ENCODE data around the gene ACOD1. TPM values are rescaled to one million over a fixed set of nuclear protein-coding genes. Genes with fewer than 3 reads are reported as not detected.
"Not testable (repeated sequence)": the region's sequence is repeated elsewhere in the genome, so short reads cannot be mapped to it uniquely, and the experiment has no call there.

Gene ACOD1
- polyA plus RNA-seq, 1 of the 3 experiments (the other 2 are of a cell fraction): not detected

DNA sequence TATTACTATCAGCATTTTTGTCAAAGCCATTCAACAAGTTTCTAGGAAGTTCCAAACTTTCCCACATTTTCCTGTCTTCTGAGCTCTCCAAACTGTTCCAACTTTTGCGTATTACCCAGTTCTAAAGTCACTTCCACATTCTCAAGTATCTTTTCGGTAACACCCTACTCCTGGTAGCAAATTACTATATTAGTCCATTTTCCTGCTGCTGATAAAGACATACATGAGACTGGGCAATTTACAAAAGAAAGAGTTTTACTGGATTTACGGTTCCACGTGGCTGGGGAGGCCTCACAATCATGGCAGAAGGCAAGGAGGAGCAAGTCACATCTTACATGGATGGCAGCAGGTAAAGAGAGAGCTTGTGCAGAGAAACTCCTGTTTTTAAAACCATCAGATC is 49.2 kb upstream of the ACOD1 start:
- H3F3A ChIP-seq (replicated peaks; ENCODE audit: insufficient read depth); POLR2A ChIA-PET; DNase-seq; H4K20me1 ChIP-seq (ENCODE audit: insufficient read depth); H3K27ac ChIP-seq (ENCODE audit: low read depth in 2 of 2, low read length in 1 of 2); H3K9me3 ChIP-seq; H3K9me2 ChIP-seq; H3K27me3 ChIP-seq (ENCODE audit: insufficient read depth); H3K9ac ChIP-seq; H3K4me1 ChIP-seq (ENCODE audit: control insufficient read depth in 1 of 2, insufficient read depth in 2 of 2, low read depth in 1 of 2, low read length in 1 of 2); H2AFZ ChIP-seq (ENCODE audit: low read depth); H3K79me2 ChIP-seq (ENCODE audit: insufficient read depth); H3K36me3 ChIP-seq (replicated peaks in 1 of 2; ENCODE audit: control insufficient read depth in 1 of 2, insufficient read depth in 2 of 2, low read length in 1 of 2); H3K4me3 ChIP-seq (ENCODE audit: low read depth in 2 of 2, low read length in 1 of 2); H3K4me2 ChIP-seq: not testable (repeated sequence)
- WGBS (ENCODE audit: low lambda C conversion rate): 57% methylated on average over 4 of the region's 4 CpGs
- CTCF ChIA-PET: interaction anchor here (0.7 to 3.7 kb wide), 4 partner anchors 13 to 1203 kb away, joined by 3 to 20 read pairs (median 10); partner anchors contain the start of gene KCTD12

DNA sequence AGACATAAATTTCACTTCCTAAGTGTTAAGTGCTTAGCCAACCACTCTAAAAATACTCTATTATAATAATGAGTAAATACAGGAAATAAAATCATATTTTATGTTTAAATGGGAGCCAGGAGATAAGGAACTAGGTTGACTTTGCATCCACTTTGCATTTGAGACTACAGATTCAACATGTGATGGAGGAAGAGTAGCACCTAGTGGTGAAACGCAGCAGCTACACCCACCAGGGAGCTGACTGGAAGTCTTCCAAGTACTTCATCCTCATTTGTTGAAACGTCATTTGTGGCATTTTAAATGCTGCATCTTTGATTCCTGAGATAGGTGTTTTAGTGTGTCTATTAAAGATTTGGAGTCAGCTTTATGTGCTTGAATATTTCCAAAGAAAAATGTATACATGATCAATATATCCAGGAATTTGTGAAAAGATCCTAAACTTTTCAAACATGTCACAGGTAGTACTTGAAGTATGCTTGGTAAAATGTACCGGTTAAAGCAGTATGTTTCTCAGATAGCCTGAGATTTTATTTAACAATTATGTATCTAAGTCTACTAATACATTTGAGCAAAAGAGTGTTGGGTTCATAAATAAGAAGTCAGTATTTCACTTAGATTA is 44.7 kb upstream of the ACOD1 start:
- Histone ChIP-seq H3K9me2 (no peaks in the 10 kb centered on the region), H3K4me1 (ENCODE audit: control insufficient read depth in 1 of 2, insufficient read depth in 2 of 2, low read depth in 1 of 2, low read length in 1 of 2) (no peaks in the 10 kb centered on the region; a peak in 2 of 4 replicates), H3K27ac (ENCODE audit: low read depth in 2 of 2, low read length in 1 of 2) (no peak overlapping the region), H3K79me2 (ENCODE audit: insufficient read depth) (no peaks in the 10 kb centered on the region), H4K20me1 (ENCODE audit: insufficient read depth) (no peaks in the 10 kb centered on the region), H2AFZ (ENCODE audit: low read depth) (no peak overlapping the region), H3K4me2 (no peak overlapping the region), H3K4me3 (ENCODE audit: low read depth in 2 of 2, low read length in 1 of 2) (no peak overlapping the region), H3F3A (replicated peaks; ENCODE audit: insufficient read depth) (no peaks in the 10 kb centered on the region), H3K9ac (no peak overlapping the region), H3K9me3 (no peaks in the 10 kb centered on the region), H3K36me3 (replicated peaks in 1 of 2; ENCODE audit: control insufficient read depth in 1 of 2, insufficient read depth in 2 of 2, low read length in 1 of 2) (no peaks in the 10 kb centered on the region), H3K27me3 (ENCODE audit: insufficient read depth) (peaks cover 5% of the 10 kb centered on the region; the same call in 1 of the 2 replicates)
- ChIA-PET POLR2A (no interaction called here), CTCF (interaction anchor here (0.6 to 5.4 kb wide), 40 partner anchors 9 to 1349 kb away, joined by 3 to 49 read pairs (median 4); partner anchors contain the start of gene KCTD12)
- WGBS (ENCODE audit: low lambda C conversion rate): 19% methylated on average over 3 of the region's 3 CpGs
- TF ChIP-seq FOXM1 (IDR thresholded peaks at IDR 0.05; ENCODE audit: low read depth) (no peak), RCOR1 (IDR thresholded peaks at IDR 0.05; ENCODE audit: low read length) (peak; percentile 18; the same call in 1 of the 2 replicates), RAD21 (IDR thresholded peaks at IDR 0.05; ENCODE audit: low read length) (peak; percentile 99), FOXJ3 (CRISPR knock-in tag; IDR thresholded peaks at IDR 0.05) (no peak), SMC3 (IDR thresholded peaks at IDR 0.05; ENCODE audit: low read depth, low read length) (peak; percentile 96)
- TF ChIP-seq, protein P1, sequence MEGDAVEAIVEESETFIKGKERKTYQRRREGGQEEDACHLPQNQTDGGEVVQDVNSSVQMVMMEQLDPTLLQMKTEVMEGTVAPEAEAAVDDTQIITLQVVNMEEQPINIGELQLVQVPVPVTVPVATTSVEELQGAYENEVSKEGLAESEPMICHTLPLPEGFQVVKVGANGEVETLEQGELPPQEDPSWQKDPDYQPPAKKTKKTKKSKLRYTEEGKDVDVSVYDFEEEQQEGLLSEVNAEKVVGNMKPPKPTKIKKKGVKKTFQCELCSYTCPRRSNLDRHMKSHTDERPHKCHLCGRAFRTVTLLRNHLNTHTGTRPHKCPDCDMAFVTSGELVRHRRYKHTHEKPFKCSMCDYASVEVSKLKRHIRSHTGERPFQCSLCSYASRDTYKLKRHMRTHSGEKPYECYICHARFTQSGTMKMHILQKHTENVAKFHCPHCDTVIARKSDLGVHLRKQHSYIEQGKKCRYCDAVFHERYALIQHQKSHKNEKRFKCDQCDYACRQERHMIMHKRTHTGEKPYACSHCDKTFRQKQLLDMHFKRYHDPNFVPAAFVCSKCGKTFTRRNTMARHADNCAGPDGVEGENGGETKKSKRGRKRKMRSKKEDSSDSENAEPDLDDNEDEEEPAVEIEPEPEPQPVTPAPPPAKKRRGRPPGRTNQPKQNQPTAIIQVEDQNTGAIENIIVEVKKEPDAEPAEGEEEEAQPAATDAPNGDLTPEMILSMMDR (IDR thresholded peaks at IDR 0.05): peak; percentile 99
- TF ChIP-seq, protein P2, sequence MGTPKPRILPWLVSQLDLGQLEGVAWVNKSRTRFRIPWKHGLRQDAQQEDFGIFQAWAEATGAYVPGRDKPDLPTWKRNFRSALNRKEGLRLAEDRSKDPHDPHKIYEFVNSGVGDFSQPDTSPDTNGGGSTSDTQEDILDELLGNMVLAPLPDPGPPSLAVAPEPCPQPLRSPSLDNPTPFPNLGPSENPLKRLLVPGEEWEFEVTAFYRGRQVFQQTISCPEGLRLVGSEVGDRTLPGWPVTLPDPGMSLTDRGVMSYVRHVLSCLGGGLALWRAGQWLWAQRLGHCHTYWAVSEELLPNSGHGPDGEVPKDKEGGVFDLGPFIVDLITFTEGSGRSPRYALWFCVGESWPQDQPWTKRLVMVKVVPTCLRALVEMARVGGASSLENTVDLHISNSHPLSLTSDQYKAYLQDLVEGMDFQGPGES (IDR thresholded peaks at IDR 0.05; ENCODE audit: low read depth, low read length): no peak
- DNase-seq: peak; percentile 73

DNA sequence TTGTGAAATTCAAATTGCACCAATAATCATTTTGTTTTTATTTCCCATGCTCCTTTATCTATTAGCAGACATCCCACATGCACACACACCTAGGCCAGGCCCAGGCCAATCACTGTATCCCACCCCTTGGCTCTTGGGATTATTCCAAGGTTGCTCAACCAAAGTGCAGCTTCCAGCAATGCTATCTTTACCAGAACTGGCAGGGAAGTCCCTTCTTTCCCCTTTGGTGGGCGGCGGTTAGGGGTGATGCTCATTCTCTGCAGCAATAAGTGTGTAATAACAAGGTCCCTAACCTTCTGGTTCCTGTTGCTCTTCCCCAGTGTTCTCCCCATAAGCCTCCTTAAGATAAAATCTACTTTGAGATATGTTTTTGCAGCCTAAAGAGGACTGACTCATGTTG is 43.8 kb upstream of the ACOD1 start:
- Histone ChIP-seq H3K4me2 (no peak overlapping the region), H3K9me2 (no peaks in the 10 kb centered on the region), H2AFZ (ENCODE audit: low read depth) (no peak overlapping the region), H3K9ac (no peak overlapping the region), H3F3A (replicated peaks; ENCODE audit: insufficient read depth) (no peaks in the 10 kb centered on the region), H3K36me3 (replicated peaks in 1 of 2; ENCODE audit: control insufficient read depth in 1 of 2, insufficient read depth in 2 of 2, low read length in 1 of 2) (no peaks in the 10 kb centered on the region), H3K27me3 (ENCODE audit: insufficient read depth) (peaks cover 5% of the 10 kb centered on the region; the same call in 1 of the 2 replicates), H3K9me3 (no peaks in the 10 kb centered on the region), H3K27ac (ENCODE audit: low read depth in 2 of 2, low read length in 1 of 2) (no peak overlapping the region), H4K20me1 (ENCODE audit: insufficient read depth) (no peaks in the 10 kb centered on the region), H3K4me3 (ENCODE audit: low read depth in 2 of 2, low read length in 1 of 2) (no peak overlapping the region), H3K79me2 (ENCODE audit: insufficient read depth) (no peaks in the 10 kb centered on the region), H3K4me1 (ENCODE audit: control insufficient read depth in 1 of 2, insufficient read depth in 2 of 2, low read depth in 1 of 2, low read length in 1 of 2) (no peaks in the 10 kb centered on the region; a peak in 2 of 4 replicates)
- no peak for DNase-seq
- WGBS (ENCODE audit: low lambda C conversion rate): 72% methylated on average over 2 of the region's 2 CpGs
- POLR2A ChIA-PET: no interaction called here
- TF ChIP-seq RAD21 (IDR thresholded peaks at IDR 0.05; ENCODE audit: low read length) (no peak), FOXM1 (IDR thresholded peaks at IDR 0.05; ENCODE audit: low read depth) (no peak), SMC3 (IDR thresholded peaks at IDR 0.05; ENCODE audit: low read depth, low read length) (no peak), JUND (IDR thresholded peaks at IDR 0.05) (no peak), RXRA (IDR thresholded peaks at IDR 0.05; ENCODE audit: borderline replicate concordance, low read depth) (no peak), EP300 (IDR thresholded peaks at IDR 0.05; ENCODE audit: borderline replicate concordance in 1 of 2, low read depth in 1 of 2, low read length in 1 of 2) (no peak), CHD2 (IDR thresholded peaks at IDR 0.05; ENCODE audit: low read length, partially characterized antibody) (no peak)
- TF ChIP-seq, protein P2 (IDR thresholded peaks at IDR 0.05; ENCODE audit: low read depth, low read length): no peak
- TF ChIP-seq, protein P3, sequence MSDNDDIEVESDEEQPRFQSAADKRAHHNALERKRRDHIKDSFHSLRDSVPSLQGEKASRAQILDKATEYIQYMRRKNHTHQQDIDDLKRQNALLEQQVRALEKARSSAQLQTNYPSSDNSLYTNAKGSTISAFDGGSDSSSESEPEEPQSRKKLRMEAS (IDR thresholded peaks at IDR 0.05; ENCODE audit: low read depth): no peak
- CTCF ChIA-PET: interaction anchor here (1.0 to 5.4 kb wide), 16 partner anchors 12 to 1216 kb away, joined by 3 to 49 read pairs (median 7); partner anchors contain the start of gene KCTD12
